ENCODE results near the gene FEN1. TPM values are rescaled to one million over a fixed set of nuclear protein-coding genes. Genes with fewer than 3 reads are reported as not detected.

Gene FEN1, protein sequence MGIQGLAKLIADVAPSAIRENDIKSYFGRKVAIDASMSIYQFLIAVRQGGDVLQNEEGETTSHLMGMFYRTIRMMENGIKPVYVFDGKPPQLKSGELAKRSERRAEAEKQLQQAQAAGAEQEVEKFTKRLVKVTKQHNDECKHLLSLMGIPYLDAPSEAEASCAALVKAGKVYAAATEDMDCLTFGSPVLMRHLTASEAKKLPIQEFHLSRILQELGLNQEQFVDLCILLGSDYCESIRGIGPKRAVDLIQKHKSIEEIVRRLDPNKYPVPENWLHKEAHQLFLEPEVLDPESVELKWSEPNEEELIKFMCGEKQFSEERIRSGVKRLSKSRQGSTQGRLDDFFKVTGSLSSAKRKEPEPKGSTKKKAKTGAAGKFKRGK
- 19.5 and 19.8 TPM in 2 replicates for total RNA-seq
- long read RNA-seq, transcript FEN1-201 (2 exons, 2,296 nt): major isoform, 196 of 199 reads
- long read RNA-seq, partial matches to known transcripts: 0 of 199 reads
- long read RNA-seq, other reads (novel, unspliced or antisense): 3 of 199 reads

DNA sequence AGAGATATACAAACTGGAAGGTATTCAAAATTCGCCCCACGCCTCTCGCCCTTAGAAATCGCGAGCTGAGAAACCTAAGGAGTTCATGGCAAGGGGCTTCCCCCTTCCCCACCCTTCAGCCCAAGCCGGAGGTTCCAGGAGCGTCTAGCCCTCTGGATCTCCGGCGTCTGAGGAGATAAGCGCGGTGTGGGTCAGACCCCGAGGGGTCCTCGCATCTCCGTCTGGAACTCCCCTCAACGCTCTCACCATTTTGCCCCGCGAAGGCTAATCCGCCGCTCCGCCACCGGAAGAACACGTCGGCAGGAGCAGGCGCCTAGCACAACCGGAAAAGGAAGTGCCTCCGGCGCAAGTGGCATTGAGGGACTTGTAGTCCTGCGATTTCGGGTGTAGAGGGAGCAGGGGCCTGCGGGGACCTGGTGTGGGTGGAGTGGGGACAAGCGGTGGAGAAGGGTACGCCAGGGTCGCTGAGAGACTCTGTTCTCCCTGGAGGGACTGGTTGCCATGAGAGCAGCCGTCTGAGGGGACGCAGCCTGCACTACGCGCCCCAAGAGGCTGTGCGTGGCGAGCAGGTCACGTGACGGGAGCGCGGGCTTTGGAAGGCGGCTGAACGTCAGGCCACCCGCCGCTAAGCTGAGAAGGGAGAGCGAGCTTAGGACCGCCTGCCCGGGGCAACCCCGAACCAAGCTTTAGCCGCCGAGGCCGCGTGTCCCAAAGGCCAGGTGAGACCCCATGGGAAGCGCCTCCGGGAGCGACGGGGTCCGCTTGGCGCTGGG lies at the start of gene FEN1, which contains the start of gene TMEM258:
Gene FEN1 (plus strand): TSS at position 602 of the 773 bp plus-strand sequence. CDS start 2,451 bp downstream, outside the sequence.
Gene TMEM258 (minus strand): TSS at position 290 of the 773 bp plus-strand sequence. CDS start 41 bp downstream, at position 249.
- peak; percentile 96 for DNase-seq (ENCODE audit: extremely low spot score, unreplicated experiment)
- Mint-ChIP-seq H3K36me3 (ENCODE audit: unreplicated experiment) (peaks cover 9% of the 10 kb centered on the region), H3K4me3 (ENCODE audit: unreplicated experiment) (peak within 1 kb of the TSS; percentile 92), H3K9me3 (ENCODE audit: unreplicated experiment) (no peaks in the 10 kb centered on the region), H3K4me1 (ENCODE audit: unreplicated experiment) (peaks cover 23% of the 10 kb centered on the region), H3K27me3 (ENCODE audit: unreplicated experiment) (no peaks in the 10 kb centered on the region), H3K27ac (ENCODE audit: unreplicated experiment) (peak within 1 kb of the TSS; percentile 99)
- TF ChIP-seq CTCF (IDR thresholded peaks at IDR 0.05): no peak

- H3K27me3 Mint-ChIP-seq (ENCODE audit: unreplicated experiment): no peaks in the 10 kb centered on the region
- H3K4me3 Mint-ChIP-seq (ENCODE audit: unreplicated experiment): no peak overlapping the region
- no peak for TF ChIP-seq CTCF (IDR thresholded peaks at IDR 0.05)
- H3K9me3 Mint-ChIP-seq (ENCODE audit: unreplicated experiment): no peaks in the 10 kb centered on the region
- no peak overlapping the region for H3K27ac Mint-ChIP-seq (ENCODE audit: unreplicated experiment)
- no peak for DNase-seq (ENCODE audit: extremely low spot score, unreplicated experiment)
- peaks cover 1% of the 10 kb centered on the region for H3K4me1 Mint-ChIP-seq (ENCODE audit: unreplicated experiment)
- peaks cover 3% of the 10 kb centered on the region for H3K36me3 Mint-ChIP-seq (ENCODE audit: unreplicated experiment)
Observed at GRCh38 chr11:61743486-61744095, 49.1 kb upstream of the FEN1 start.

DNA sequence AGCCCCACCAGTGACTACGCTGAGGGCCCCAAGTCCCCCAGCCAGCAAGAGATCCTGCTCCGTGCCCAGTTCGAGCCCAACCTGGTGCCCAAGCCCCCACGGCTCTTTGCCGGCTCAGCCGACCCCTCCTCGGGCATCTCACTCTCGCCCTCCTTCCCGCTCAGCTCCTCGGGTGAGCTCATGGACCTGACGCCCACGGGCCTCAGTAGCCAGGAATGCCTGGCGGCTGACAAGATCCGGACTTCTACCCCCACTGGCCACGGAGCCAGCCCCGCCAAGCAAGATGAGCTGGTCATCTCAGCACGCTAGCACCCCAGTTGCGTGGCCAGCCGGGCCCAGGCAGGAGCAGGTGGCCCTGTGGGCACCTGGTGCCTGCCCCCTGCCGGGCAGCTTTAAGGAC lies 48.5 kb upstream of the FEN1 start:
- Mint-ChIP-seq H3K27ac (ENCODE audit: unreplicated experiment) (no peak overlapping the region), H3K36me3 (ENCODE audit: unreplicated experiment) (peaks cover 3% of the 10 kb centered on the region), H3K4me3 (ENCODE audit: unreplicated experiment) (no peak overlapping the region), H3K9me3 (ENCODE audit: unreplicated experiment) (no peaks in the 10 kb centered on the region), H3K27me3 (ENCODE audit: unreplicated experiment) (no peaks in the 10 kb centered on the region), H3K4me1 (ENCODE audit: unreplicated experiment) (peaks cover 2% of the 10 kb centered on the region)
- no peak for DNase-seq (ENCODE audit: extremely low spot score, unreplicated experiment)
- TF ChIP-seq CTCF (IDR thresholded peaks at IDR 0.05): no peak

DNA sequence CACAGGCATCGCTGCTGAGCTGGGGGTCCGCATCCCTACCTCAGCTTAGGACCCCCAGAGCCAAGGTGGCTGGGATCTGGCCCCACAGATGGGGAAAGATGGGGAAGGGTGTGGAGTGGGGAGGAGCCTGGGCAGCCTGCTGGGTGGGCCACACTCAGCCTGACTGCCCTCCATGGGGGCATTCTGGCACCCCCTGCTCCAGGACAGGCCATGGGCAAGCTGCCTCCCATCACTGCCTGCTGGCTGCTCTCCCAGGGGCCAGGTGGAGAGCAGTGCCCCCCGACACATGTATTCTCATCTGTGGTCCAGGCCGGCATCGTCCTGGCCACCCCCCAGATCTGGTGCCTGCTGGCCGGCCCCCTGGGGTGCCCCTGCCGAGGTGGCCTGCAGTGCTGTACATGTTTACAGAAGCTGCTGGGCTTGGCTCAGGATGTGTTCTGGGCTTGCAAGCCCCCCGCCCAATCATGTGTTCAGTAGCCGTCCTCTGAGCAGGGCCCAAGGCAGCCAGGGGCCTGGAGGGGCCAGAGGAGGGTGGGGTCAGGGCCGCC lies 48.0 kb upstream of the FEN1 start:
- DNase-seq (ENCODE audit: extremely low spot score, unreplicated experiment): no peak
- Mint-ChIP-seq H3K36me3 (ENCODE audit: unreplicated experiment) (peaks cover 3% of the 10 kb centered on the region), H3K27ac (ENCODE audit: unreplicated experiment) (no peak overlapping the region), H3K9me3 (ENCODE audit: unreplicated experiment) (no peaks in the 10 kb centered on the region), H3K4me1 (ENCODE audit: unreplicated experiment) (peaks cover 7% of the 10 kb centered on the region), H3K4me3 (ENCODE audit: unreplicated experiment) (no peak overlapping the region), H3K27me3 (ENCODE audit: unreplicated experiment) (no peaks in the 10 kb centered on the region)
- no peak for TF ChIP-seq CTCF (IDR thresholded peaks at IDR 0.05)
